Keratinocyte (primary cell): ENCODE measurements around the gene MGMT. TPM values are rescaled to one million over a fixed set of nuclear protein-coding genes. Genes with fewer than 3 reads are reported as not detected.

ENCODE experiments used
- DNase-seq: peaks from one replicate; pipeline ENCODE4 v3.0.0-alpha.2; 2011; ENCODE audit warnings: low read depth, missing footprints, low spot score
- FAIRE-seq: peaks from 2 replicates; lab custom pipeline; 2011; peaks lifted over from hg19 to GRCh38; lab: Jason Lieb, UNC
- H2AFZ ChIP-seq: 2 replicates; pipeline ENCODE4 v1.6.0; 2012; ENCODE audit warnings: low read length, control low read depth, inconsistent platforms; ENCODE audit not compliant: control insufficient read depth
- H3K27ac ChIP-seq: 2 replicates; pipeline ENCODE4 v1.5.1; 2011; ENCODE audit warnings: low read length; ENCODE audit not compliant: control insufficient read depth, insufficient read depth
- H3K27me3 ChIP-seq: 3 replicates; pipeline ENCODE4 v1.6.0; 2011; ENCODE audit warnings: low read length; ENCODE audit not compliant: control insufficient read depth, insufficient read depth; ENCODE audit errors: extremely low read depth
- H3K36me3 ChIP-seq, 2 experiments: 2 replicates in 1 of 2; 3 replicates in 1 of 2; pipeline ENCODE4 v1.5.1; 2011; ENCODE audit warnings: low read length in 2 of 2, mild to moderate bottlenecking in 1 of 2; ENCODE audit not compliant: control insufficient read depth in 2 of 2, insufficient read depth in 2 of 2; ENCODE audit errors: extremely low read depth in 1 of 2
- H3K4me1 ChIP-seq: 3 replicates; pipeline ENCODE4 v1.5.1; 2011; ENCODE audit warnings: low read length; ENCODE audit not compliant: control insufficient read depth, insufficient read depth; ENCODE audit errors: extremely low read depth
- H3K4me2 ChIP-seq: 3 replicates; pipeline ENCODE4 v1.6.0; 2011; ENCODE audit warnings: low read depth, low read length; ENCODE audit not compliant: control insufficient read depth, insufficient read depth; ENCODE audit errors: extremely low read depth
- H3K4me3 ChIP-seq, 3 experiments: fragments of 200-600 bp in 1 of 3; sonication (generic) in 1 of 3; 2 replicates in 2 of 3; 3 replicates in 1 of 3; pipeline ENCODE4 v1.5.1; 2011 to 2016; ENCODE audit warnings: low read length in 3 of 3, mild to moderate bottlenecking in 3 of 3, control low read depth in 2 of 3, inconsistent platforms in 1 of 3, low read depth in 1 of 3, mixed read lengths in 1 of 3, mixed run types in 1 of 3, moderate library complexity in 1 of 3; ENCODE audit not compliant: control insufficient read depth in 2 of 3, insufficient read depth in 2 of 3; ENCODE audit errors: extremely low read depth in 1 of 3
- H3K79me2 ChIP-seq: 2 replicates; pipeline ENCODE4 v1.6.0; 2012; ENCODE audit warnings: low read length; ENCODE audit not compliant: control insufficient read depth, insufficient read depth
- H3K9ac ChIP-seq: 3 replicates; pipeline ENCODE4 v1.6.0; 2011; ENCODE audit warnings: low read length; ENCODE audit not compliant: control insufficient read depth, insufficient read depth; ENCODE audit errors: extremely low read depth
- H3K9me1 ChIP-seq: 3 replicates; pipeline ENCODE4 v1.6.0; 2011; ENCODE audit warnings: low read length; ENCODE audit not compliant: control insufficient read depth, insufficient read depth; ENCODE audit errors: extremely low read depth
- H3K9me3 ChIP-seq: 2 replicates; pipeline ENCODE4 v1.5.1; 2012; ENCODE audit warnings: low read depth, low read length; ENCODE audit not compliant: control insufficient read depth
- H4K20me1 ChIP-seq: 3 replicates; pipeline ENCODE4 v1.6.0; 2011; ENCODE audit warnings: low read length; ENCODE audit not compliant: control insufficient read depth, insufficient read depth; ENCODE audit errors: extremely low read depth
- EZH2 ChIP-seq: IDR thresholded peaks from one replicate; pipeline ENCODE4 v1.6.1; 2012; ENCODE audit warnings: inconsistent platforms, mild to moderate bottlenecking, low read length, moderate library complexity
- dilution Hi-C: fragments of 300-500 bp; cut with MboI; formaldehyde crosslinking; loops from one replicate; pipeline ENCODE4 v1.7.0; 2020; ENCODE audit warnings: low sequenced_read_pairs; ENCODE audit not compliant: extremely low pct_ligation_motif_present
- polyA plus RNA-seq, 5 experiments: library from polyadenylated mRNA; depleted of rRNA in 3 of 5; stranded (reverse) in 3 of 5; stranded (forward) in 1 of 5; unstranded in 1 of 5; fragments of >200 nt; gene quantifications; 1 replicate in 1 of 5; 2 replicates in 3 of 5; 3 replicates in 1 of 5; pipeline versions ENCODE4 v1.2.1 to v1.2.3, GENCODE V29; 2011 to 2012; ENCODE audit warnings: missing spikeins in 2 of 5, low read depth in 1 of 5, low replicate concordance in 1 of 5
- TF ChIP-seq, protein P1 (sequence below), 3 experiments: IDR thresholded peaks in 1 of 3; conservative IDR thresholded peaks in 1 of 3; optimal IDR thresholded peaks in 1 of 3; 2 replicates in 2 of 3; 3 replicates in 1 of 3; pipeline versions ENCODE3 to v1.5.1; 2011; ENCODE audit warnings: low read length in 3 of 3, mild to moderate bottlenecking in 3 of 3, moderate library complexity in 2 of 3, control low read depth in 1 of 3, inconsistent platforms in 1 of 3; ENCODE audit not compliant: insufficient read depth in 2 of 3; ENCODE audit errors: extremely low read depth in 1 of 3

Gene MGMT
- polyA plus RNA-seq, 1 donor (not counting 4 experiments of a cell fraction or from before 2014, with no cell fraction given), result 15.2 TPM

DNA sequence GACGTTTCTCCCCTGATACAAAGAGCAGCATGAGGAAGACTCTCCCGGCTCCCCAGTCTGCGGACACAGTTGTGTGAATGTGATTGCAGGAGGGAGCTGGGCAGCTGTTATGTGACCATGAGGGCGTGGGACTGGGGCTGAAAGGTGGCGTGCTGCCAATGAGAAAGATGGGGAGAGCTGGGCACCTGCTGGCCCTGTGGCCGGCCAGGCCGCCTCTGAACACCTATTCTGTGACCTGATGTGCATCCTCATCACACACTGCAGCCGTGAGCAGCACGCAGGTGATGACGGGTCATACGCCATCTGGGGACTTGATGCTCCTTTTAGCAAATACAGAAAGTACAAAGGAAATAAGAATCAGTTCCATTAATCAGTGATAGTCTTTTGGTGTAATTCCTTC lies 86.9 kb downstream of the MGMT start:
- Histone ChIP-seq H3K27me3 (no peaks in the 10 kb centered on the region), H3K79me2 (no peaks in the 10 kb centered on the region), H3K9ac (no peak overlapping the region), H3K4me3 (no peak overlapping the region), H3K27ac (no peak overlapping the region), H3K9me1 (no peaks in the 10 kb centered on the region), H3K4me2 (no peak overlapping the region), H3K4me1 (no peaks in the 10 kb centered on the region), H3K36me3 (peaks cover 0 to 4% of the 10 kb centered on the region in 2 experiments), H4K20me1 (no peaks in the 10 kb centered on the region), H3K9me3 (no peaks in the 10 kb centered on the region), H2AFZ (no peak overlapping the region)
- no peak for DNase-seq
- FAIRE-seq, result no peak
- TF ChIP-seq, protein P1, sequence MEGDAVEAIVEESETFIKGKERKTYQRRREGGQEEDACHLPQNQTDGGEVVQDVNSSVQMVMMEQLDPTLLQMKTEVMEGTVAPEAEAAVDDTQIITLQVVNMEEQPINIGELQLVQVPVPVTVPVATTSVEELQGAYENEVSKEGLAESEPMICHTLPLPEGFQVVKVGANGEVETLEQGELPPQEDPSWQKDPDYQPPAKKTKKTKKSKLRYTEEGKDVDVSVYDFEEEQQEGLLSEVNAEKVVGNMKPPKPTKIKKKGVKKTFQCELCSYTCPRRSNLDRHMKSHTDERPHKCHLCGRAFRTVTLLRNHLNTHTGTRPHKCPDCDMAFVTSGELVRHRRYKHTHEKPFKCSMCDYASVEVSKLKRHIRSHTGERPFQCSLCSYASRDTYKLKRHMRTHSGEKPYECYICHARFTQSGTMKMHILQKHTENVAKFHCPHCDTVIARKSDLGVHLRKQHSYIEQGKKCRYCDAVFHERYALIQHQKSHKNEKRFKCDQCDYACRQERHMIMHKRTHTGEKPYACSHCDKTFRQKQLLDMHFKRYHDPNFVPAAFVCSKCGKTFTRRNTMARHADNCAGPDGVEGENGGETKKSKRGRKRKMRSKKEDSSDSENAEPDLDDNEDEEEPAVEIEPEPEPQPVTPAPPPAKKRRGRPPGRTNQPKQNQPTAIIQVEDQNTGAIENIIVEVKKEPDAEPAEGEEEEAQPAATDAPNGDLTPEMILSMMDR (optimal IDR thresholded peaks at IDR 0.05 in 1 of 3, IDR thresholded peaks at IDR 0.05 in 1 of 3, conservative IDR thresholded peaks at IDR 0.05 in 1 of 3; ENCODE audit: extremely low read depth in 1 of 3, insufficient read depth in 2 of 3, low read length in 3 of 3), result no peak
- no peak for TF ChIP-seq EZH2
- dilution Hi-C loops, result no loop called here

DNA sequence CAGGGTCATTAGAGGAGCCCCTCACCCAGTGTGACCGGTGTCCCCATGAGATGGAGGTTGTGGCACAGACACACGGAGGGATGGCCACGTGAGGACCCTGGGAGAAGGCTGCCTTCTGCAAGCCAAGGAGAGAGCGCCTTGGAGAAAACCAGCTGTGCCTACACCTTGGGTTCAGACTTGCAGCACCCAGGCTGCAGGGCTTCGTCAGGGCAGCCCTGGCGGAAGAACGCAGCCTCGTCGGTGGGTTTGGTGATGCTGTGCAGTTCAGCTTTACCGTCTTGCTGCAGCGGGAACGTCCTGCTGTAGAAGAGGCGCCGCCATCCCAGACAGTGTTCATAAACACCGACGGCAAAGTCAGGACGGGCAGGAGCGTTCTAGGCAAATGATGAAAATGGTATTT lies 89.3 kb downstream of the MGMT start:
- TF ChIP-seq EZH2, result no peak
- TF ChIP-seq, protein P1 (optimal IDR thresholded peaks at IDR 0.05 in 1 of 3, IDR thresholded peaks at IDR 0.05 in 1 of 3, conservative IDR thresholded peaks at IDR 0.05 in 1 of 3; ENCODE audit: extremely low read depth in 1 of 3, insufficient read depth in 2 of 3, low read length in 3 of 3), result no peak
- H3K4me2 ChIP-seq, result no peak overlapping the region
- no peaks in the 10 kb centered on the region for H3K9me3 ChIP-seq
- no peak overlapping the region for H3K4me3 ChIP-seq
- H3K79me2 ChIP-seq, result no peaks in the 10 kb centered on the region
- dilution Hi-C loops, result no loop called here
- FAIRE-seq, result no peak
- no peak overlapping the region for H3K27ac ChIP-seq
- H3K27me3 ChIP-seq, result no peaks in the 10 kb centered on the region
- no peaks in the 10 kb centered on the region for H3K4me1 ChIP-seq
- no peak overlapping the region for H2AFZ ChIP-seq
- peaks cover 0 to 4% of the 10 kb centered on the region in 2 experiments for H3K36me3 ChIP-seq
- H4K20me1 ChIP-seq, result no peaks in the 10 kb centered on the region
- H3K9me1 ChIP-seq, result no peaks in the 10 kb centered on the region
- no peak for DNase-seq
- H3K9ac ChIP-seq, result no peak overlapping the region
